22Rv1 (cell line): Measurements from ENCODE around the gene FAAP100.

Experiments used
- H3K27ac ChIP-seq: fragments of 450-650 bp; 2 replicates; pipeline ENCODE4 v1.5.1; 2017
- ZFX ChIP-seq: fragments of 450-650 bp; IDR thresholded peaks from 2 replicates; pipeline ENCODE4 v1.6.1; 2017; ENCODE audit warnings: antibody characterized with exemption, borderline replicate concordance
- TF ChIP-seq, protein P1 (sequence below): fragments of 450-650 bp; IDR thresholded peaks from 2 replicates; pipeline ENCODE4 v1.5.1; 2017; ENCODE audit warnings: mild to moderate bottlenecking

Gene FAAP100

DNA sequence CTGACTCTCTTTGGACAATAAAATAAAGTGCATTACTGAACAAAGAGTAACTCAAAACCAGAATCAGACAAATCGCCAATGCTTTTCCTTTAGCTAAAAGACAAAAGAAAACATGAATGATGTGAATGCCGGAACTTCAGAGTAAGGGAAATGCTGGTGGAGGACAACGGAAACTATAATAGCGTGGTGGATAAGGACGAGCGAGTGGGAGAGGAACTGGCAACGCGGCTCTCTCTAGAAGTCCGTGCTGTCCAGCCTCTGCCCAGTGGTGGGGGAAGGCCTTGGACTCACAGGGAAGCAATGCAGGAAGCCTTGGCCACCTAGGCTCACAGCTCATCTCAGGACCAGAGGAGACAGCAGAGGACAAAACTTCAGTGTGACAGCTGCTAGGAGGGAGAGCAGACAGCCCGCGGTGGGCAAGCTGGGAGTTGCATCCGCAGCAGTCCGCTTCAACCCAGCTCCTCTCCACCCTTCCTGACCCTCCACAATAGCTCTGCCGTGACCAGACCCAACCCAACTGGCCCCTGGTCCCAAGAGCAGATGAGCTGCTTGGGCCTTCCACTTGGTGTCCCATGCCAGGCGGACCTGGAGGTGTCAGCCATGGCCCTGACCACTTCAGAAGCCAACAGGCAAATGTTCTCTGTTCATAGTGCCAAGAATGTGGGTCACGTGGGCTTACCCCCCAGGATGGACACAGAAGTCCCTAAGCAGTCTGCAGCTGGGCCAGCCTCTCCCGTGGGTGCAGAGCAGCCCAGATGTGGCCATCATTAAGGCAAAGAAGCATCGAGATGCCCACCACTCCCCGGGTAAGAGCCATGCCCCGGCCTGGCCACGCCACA lies 5.3 kb upstream of the FAAP100 start:
- no peak overlapping the region for H3K27ac ChIP-seq
- no peak for TF ChIP-seq ZFX
- TF ChIP-seq, protein P1, sequence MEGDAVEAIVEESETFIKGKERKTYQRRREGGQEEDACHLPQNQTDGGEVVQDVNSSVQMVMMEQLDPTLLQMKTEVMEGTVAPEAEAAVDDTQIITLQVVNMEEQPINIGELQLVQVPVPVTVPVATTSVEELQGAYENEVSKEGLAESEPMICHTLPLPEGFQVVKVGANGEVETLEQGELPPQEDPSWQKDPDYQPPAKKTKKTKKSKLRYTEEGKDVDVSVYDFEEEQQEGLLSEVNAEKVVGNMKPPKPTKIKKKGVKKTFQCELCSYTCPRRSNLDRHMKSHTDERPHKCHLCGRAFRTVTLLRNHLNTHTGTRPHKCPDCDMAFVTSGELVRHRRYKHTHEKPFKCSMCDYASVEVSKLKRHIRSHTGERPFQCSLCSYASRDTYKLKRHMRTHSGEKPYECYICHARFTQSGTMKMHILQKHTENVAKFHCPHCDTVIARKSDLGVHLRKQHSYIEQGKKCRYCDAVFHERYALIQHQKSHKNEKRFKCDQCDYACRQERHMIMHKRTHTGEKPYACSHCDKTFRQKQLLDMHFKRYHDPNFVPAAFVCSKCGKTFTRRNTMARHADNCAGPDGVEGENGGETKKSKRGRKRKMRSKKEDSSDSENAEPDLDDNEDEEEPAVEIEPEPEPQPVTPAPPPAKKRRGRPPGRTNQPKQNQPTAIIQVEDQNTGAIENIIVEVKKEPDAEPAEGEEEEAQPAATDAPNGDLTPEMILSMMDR = no peak

DNA sequence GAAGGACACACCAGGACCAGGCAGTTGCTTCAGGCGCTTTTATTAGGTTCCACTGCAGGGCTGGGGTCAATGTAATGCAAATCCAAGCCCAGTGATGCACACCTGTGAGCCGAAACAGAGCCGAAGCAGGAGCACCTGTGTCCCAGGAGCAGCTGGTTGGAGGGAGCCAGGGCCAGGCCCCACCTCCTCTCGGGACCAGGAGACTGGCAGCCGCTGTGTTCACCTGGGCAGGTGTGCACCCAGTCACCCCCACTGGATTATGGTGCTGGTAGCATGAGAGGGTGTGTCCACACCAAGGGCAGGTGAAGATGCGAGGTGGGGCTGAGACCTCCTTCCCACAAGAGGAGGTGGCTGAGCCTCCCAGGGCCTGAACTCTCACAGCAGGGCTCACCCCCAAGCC lies 4.7 kb upstream of the FAAP100 start:
- TF ChIP-seq, protein P1 = no peak
- TF ChIP-seq ZFX = no peak

DNA sequence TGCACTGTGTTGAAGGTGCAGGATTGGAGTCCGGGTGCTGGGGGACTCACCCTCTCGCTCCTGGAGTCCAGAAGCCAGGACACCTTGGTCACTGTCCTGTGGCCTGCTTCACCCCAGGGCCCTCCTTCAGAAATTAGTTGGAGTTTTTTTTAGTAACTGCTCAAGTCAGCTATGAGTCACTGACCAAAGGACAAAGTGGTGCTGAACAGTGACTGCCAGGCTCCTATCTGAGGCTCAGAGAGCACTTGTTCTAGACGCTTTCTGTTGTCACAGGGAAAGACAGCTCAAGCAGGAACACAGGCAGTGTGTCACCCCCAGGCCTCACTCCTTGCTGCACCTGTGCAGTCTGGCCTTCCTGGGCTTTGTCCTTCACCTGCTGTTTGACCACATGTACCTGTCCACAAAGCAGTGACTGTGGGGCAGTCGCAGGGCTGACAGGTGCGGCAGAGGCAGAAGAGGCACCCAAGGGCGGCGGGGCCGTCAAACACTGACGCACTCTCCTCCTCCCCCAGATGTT lies 4.1 kb upstream of the FAAP100 start:
- peak overlapping the region; percentile 90; the same call in 1 of the 2 replicates for H3K27ac ChIP-seq

More for the DNA sequence above, 4.7 kb upstream of the FAAP100 start:
- no peak overlapping the region for H3K27ac ChIP-seq

DNA sequence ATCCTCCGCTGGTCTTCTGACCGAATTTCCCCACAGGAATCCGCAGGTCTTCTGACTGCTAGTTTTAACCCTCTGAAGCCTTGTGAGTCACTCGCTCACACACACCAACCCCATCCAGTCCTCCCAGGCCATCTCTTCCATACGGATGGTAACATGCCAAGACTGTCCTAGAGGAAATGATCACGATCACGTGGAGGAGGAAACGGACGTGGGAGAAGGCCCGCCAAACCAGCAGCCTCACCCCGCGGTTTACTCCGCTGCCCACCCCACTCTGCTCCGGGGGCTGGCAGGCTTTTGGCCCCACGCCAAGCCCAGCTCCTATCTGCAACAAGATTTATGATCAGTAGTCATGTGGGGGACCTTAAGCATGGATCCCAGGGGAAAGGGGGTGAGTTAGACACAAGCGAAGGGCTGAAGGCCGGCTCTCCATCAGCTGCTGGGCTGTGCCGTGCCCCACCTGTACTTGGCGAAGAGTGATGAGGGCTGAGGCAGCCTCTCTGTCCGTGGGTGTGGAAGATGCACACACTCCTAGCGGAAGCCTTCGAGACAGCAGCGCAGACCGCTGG lies 1.5 kb upstream of the FAAP100 start:
- H3K27ac ChIP-seq = peak overlapping the region; percentile 90
- TF ChIP-seq, protein P1 = no peak
- TF ChIP-seq ZFX = no peak

More for the DNA sequence above, 4.1 kb upstream of the FAAP100 start:
- TF ChIP-seq, protein P1 = no peak
- no peak for TF ChIP-seq ZFX

DNA sequence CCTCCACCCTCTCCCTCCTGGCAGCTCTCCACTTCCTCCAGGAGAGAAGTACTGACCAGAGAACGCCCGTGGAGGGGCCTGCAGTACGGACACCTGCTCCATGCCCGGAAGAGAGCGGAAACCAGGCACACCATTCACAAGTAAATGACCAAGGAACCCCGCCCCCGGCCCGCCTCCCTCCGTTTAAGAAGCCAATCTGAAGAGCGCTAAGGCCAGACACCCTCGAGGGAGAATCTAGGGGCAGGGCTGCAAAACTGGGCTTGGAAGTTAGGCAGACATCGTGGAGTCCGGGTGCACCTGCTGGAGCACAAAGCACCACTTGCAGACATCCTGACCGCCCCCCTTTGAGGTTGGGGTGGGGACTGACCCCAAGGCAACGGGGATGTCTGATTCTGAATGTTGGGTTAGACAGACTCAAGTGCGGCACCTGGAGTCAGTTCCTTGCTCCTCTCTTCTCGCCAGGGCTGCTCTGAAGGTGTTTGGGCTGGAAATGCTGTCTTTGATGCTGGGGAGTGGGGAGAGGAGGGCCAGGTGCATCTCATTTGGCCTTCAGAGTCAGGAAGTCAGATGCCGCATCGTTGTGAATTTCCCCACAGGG lies 964 bp upstream of the FAAP100 start:
- H3K27ac ChIP-seq = peak overlapping the region; percentile 90
- TF ChIP-seq ZFX = no peak
- TF ChIP-seq, protein P1 = peak; percentile 24; the same call in 1 of the 2 replicates

DNA sequence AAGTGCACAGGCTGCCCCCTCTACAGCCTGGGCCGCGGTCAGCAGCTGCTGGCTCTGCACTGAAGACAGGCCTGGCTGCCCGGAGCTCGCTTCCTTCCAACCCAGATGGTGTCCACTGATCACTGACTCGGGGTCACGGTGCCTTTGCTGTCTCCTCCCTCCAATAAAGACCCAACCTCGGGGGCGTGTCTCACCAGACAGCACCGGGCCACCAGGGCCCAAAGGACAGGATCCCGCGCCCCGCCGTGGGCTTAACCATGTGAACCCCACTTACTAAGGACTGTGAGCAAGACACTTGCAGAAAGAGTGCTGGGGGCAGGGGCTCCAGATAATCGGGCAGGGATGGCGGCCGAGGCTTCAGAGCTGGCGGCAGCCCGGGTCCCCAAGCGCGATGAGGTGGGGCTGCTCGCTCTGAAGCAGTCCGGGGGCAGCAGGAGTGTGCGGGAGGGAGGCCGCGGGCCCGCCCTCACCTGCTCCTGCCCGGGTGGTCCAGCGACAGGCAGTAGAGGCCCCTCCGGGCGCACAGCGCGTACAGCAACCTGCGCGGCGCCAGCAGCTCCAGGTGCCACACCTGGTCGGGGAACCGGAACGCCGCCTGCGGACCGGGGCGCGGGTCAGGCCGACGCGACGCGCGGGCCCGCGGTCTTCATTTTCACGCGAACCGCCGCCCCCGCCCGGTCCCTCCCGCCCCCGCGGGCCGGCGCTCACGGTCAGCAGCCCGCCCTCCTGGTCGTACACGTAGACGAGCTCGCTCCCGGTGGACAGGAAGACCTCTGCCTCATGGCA lies 502 bp downstream of the FAAP100 start:
- TF ChIP-seq ZFX = no peak
- TF ChIP-seq, protein P1 = no peak
- peak overlapping the region; percentile 90 for H3K27ac ChIP-seq
